H9 (cell line): ENCODE data around the gene RASGRF2. TPM values are rescaled to one million over a fixed set of nuclear protein-coding genes. Genes with fewer than 3 reads are reported as not detected.

Experiments
- DNase-seq: peaks from one replicate; pipeline ENCODE4 v3.0.0-alpha.2; 2017
- H2AFZ ChIP-seq: one replicate; pipeline ENCODE4 v1.6.1; 2013; ENCODE audit warnings: mild to moderate bottlenecking, low read length, control low read depth, moderate library complexity
- H2AK5ac ChIP-seq: 2 replicates; pipeline ENCODE4 v1.6.1; 2013; ENCODE audit warnings: low read length, control low read depth, mixed read lengths; ENCODE audit not compliant: insufficient read length
- H2BK120ac ChIP-seq: one replicate; pipeline ENCODE4 v1.6.1; 2013; ENCODE audit warnings: low read depth, mild to moderate bottlenecking, low read length, control low read depth, inconsistent platforms; ENCODE audit not compliant: poor library complexity, severe bottlenecking
- H2BK12ac ChIP-seq: 2 replicates; pipeline ENCODE4 v1.6.1; 2013; ENCODE audit warnings: low read length, control low read depth, mixed read lengths, low read depth; ENCODE audit not compliant: insufficient read length
- H2BK15ac ChIP-seq: 2 replicates; pipeline ENCODE4 v1.6.1; 2013; ENCODE audit warnings: low read depth, low read length, control low read depth
- H2BK20ac ChIP-seq: one replicate; pipeline ENCODE4 v1.6.1; 2013; ENCODE audit warnings: low read depth, mild to moderate bottlenecking, low read length, control low read depth, inconsistent platforms; ENCODE audit not compliant: poor library complexity, severe bottlenecking
- H2BK5ac ChIP-seq: 2 replicates; pipeline ENCODE4 v1.6.1; 2013; ENCODE audit warnings: low read length, control low read depth, mixed read lengths; ENCODE audit not compliant: insufficient read length
- H3K14ac ChIP-seq: 2 replicates; pipeline ENCODE4 v1.6.1; 2013; ENCODE audit warnings: low read length, control low read depth; ENCODE audit not compliant: insufficient read depth
- H3K18ac ChIP-seq: 2 replicates; pipeline ENCODE4 v1.6.1; 2013; ENCODE audit warnings: low read depth, mild to moderate bottlenecking, mixed read lengths, low read length, control low read depth; ENCODE audit not compliant: insufficient read length
- H3K23ac ChIP-seq: 2 replicates; pipeline ENCODE4 v1.6.1; 2013; ENCODE audit warnings: low read length, control low read depth, mixed read lengths, low read depth; ENCODE audit not compliant: insufficient read length
- H3K23me2 ChIP-seq: 2 replicates; pipeline ENCODE4 v1.6.1; 2013; ENCODE audit warnings: low read depth, mild to moderate bottlenecking, mixed read lengths, low read length, control low read depth; ENCODE audit not compliant: insufficient read length, poor library complexity, severe bottlenecking
- H3K27ac ChIP-seq: 2 replicates; pipeline ENCODE4 v1.5.1; 2013; ENCODE audit warnings: low read length, control low read depth, mixed read lengths, low read depth; ENCODE audit not compliant: insufficient read length
- H3K27me3 ChIP-seq: 2 replicates; pipeline ENCODE4 v1.6.1; 2013; ENCODE audit warnings: low read length, control low read depth, inconsistent platforms; ENCODE audit not compliant: insufficient read depth
- H3K4ac ChIP-seq: 2 replicates; pipeline ENCODE4 v1.6.1; 2013; ENCODE audit warnings: low read depth, mild to moderate bottlenecking, control low read depth, inconsistent platforms, low read length, moderate library complexity
- H3K4me1 ChIP-seq: 2 replicates; pipeline ENCODE4 v1.6.1; 2013; ENCODE audit warnings: low read length, control low read depth, inconsistent platforms; ENCODE audit not compliant: insufficient read depth
- H3K4me2 ChIP-seq: 2 replicates; pipeline ENCODE4 v1.6.1; 2013; ENCODE audit warnings: low read length, control low read depth, mixed read lengths; ENCODE audit not compliant: insufficient read length, insufficient read depth
- H3K56ac ChIP-seq: 2 replicates; pipeline ENCODE4 v1.6.1; 2013; ENCODE audit warnings: low read depth, mild to moderate bottlenecking, mixed read lengths, low read length, control low read depth; ENCODE audit not compliant: insufficient read length
- H3K79me1 ChIP-seq: 2 replicates; pipeline ENCODE4 v1.6.1; 2013; ENCODE audit warnings: low read depth, mild to moderate bottlenecking, moderate library complexity, low read length, control low read depth, inconsistent platforms; ENCODE audit not compliant: insufficient read depth, poor library complexity, severe bottlenecking
- H3K79me2 ChIP-seq: 2 replicates; pipeline ENCODE4 v1.6.1; 2013; ENCODE audit warnings: low read length, control low read depth, inconsistent platforms; ENCODE audit not compliant: insufficient read depth
- H3K9ac ChIP-seq: 2 replicates; pipeline ENCODE4 v1.6.1; 2013; ENCODE audit warnings: low read length, control low read depth, mixed read lengths; ENCODE audit not compliant: insufficient read length; ENCODE audit errors: extremely low read depth
- H3K9me3 ChIP-seq: one replicate; pipeline ENCODE4 v1.6.1; 2013; ENCODE audit warnings: low read depth, low read length, inconsistent platforms; ENCODE audit not compliant: control insufficient read depth
- H3T11ph ChIP-seq: one replicate; pipeline ENCODE4 v1.6.1; 2013; ENCODE audit warnings: mild to moderate bottlenecking, low read length, control low read depth, inconsistent platforms
- H4K20me1 ChIP-seq: one replicate; pipeline ENCODE4 v1.6.1; 2013; ENCODE audit not compliant: control insufficient read depth, insufficient read length, insufficient read depth
- H4K5ac ChIP-seq: 2 replicates; pipeline ENCODE4 v1.6.1; 2013; ENCODE audit warnings: low read depth, mild to moderate bottlenecking, mixed read lengths, low read length, control low read depth; ENCODE audit not compliant: insufficient read length
- H4K8ac ChIP-seq: replicated peaks from 2 replicates; pipeline ENCODE4 v1.6.1; 2013; ENCODE audit warnings: low read length, control low read depth, mixed read lengths, low read depth; ENCODE audit not compliant: insufficient read length
- H4K91ac ChIP-seq: 2 replicates; pipeline ENCODE4 v1.6.1; 2013; ENCODE audit warnings: low read depth, mild to moderate bottlenecking, moderate library complexity, mixed read lengths, low read length, control low read depth; ENCODE audit not compliant: insufficient read length
- H3K27ac Mint-ChIP-seq, 3 experiments: 2 replicates in 2 of 3; 3 replicates in 1 of 3; pipeline ENCODE4 v1.8.0; 2020 to 2021; ENCODE audit warnings: mixed read lengths in 3 of 3, mild to moderate bottlenecking in 1 of 3, moderate library complexity in 1 of 3
- H3K27me3 Mint-ChIP-seq: 2 replicates; pipeline ENCODE4 v1.8.0; 2021; ENCODE audit warnings: low read depth, mild to moderate bottlenecking, moderate library complexity, mixed read lengths
- H3K36me3 Mint-ChIP-seq, 3 experiments: 2 replicates in 2 of 3; 3 replicates in 1 of 3; pipeline ENCODE4 v1.8.0; 2020 to 2021; ENCODE audit warnings: low read depth in 3 of 3, mixed read lengths in 3 of 3; ENCODE audit not compliant: insufficient read depth in 1 of 3
- H3K4me1 Mint-ChIP-seq, 2 experiments: 2 replicates each; pipeline ENCODE4 v1.8.0; 2020; ENCODE audit warnings: mixed read lengths in 2 of 2
- H3K4me3 Mint-ChIP-seq, 2 experiments: 2 replicates in 1 of 2; 3 replicates in 1 of 2; pipeline ENCODE4 v1.8.0; 2020 to 2021; ENCODE audit warnings: mild to moderate bottlenecking in 2 of 2, mixed read lengths in 2 of 2, moderate library complexity in 1 of 2
- H3K9me3 Mint-ChIP-seq, 2 experiments: 2 replicates in 1 of 2; 3 replicates in 1 of 2; pipeline ENCODE4 v1.8.0; 2020; ENCODE audit warnings: mild to moderate bottlenecking in 2 of 2, mixed read lengths in 2 of 2, moderate library complexity in 1 of 2
- CTCF ChIP-seq: fragments of 200-600 bp; sonication (generic); conservative IDR thresholded peaks from 3 replicates; pipeline ENCODE4 v1.8.0; 2021; ENCODE audit warnings: antibody characterized with exemption, mild to moderate bottlenecking
- WGBS: extraction: QIAGEN DNeasy Blood & Tissue Kit; methylation state at CpG from one replicate; pipeline ENCODE4 v1.1.7; 2013; ENCODE audit warnings: missing lambda C conversion rate, low lambda C conversion rate, mixed read lengths; ENCODE audit not compliant: insufficient read length; ENCODE audit errors: extremely low coverage; 5-methylcytosine and 5-hydroxymethylcytosine counted together
- total RNA-seq: library from RNA; stranded (reverse); gene quantifications from 2 replicates; pipeline ENCODE4 v1.2.1, GENCODE V29; 2021

RASGRF2 gene
- total RNA-seq, 1 experiment from 2014 or later, result 13.5 TPM

DNA sequence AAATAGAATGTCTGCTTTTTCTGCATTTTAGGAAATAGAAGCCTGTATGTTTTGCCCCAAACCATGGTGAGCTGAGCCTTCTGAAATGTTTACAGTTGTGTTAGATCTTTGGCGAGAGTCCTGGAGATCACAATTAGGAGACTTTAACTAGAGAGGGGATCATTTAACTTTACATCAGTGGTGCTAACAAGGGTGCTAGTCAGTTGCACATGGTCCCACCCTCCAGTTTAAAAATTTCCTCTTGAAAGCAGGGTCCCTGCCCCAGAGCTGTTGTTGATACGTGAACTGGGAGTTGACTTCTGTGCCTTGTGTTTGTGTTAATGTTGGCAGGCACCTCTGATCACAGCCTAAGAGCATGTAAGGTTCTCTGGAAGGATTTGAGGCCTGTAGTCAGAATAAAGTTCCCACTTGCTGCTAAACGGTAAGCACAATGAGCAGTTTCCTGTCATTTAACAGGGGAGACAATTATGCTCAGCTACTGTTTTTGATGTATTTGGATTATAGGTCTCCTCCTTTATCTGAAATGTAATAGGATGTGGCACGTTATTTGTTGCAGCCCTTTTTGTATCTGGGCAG lies 43.7 kb downstream of the RASGRF2 start:
- Histone ChIP-seq H3K18ac (no peak overlapping the region), H3K14ac (no peak overlapping the region), H3K23me2 (no peaks in the 10 kb centered on the region), H3K4me1 (peaks cover 4% of the 10 kb centered on the region; the same call in 1 of the 2 replicates), H4K91ac (no peak overlapping the region), H3K79me2 (peaks cover 6% of the 10 kb centered on the region; the same call in 1 of the 2 replicates), H3K9me3 (no peaks in the 10 kb centered on the region), H3K9ac (no peak overlapping the region), H3K4me2 (no peak overlapping the region), H3K4ac (no peak overlapping the region), H3K27me3 (no peaks in the 10 kb centered on the region), H3K79me1 (no peaks in the 10 kb centered on the region), H2BK120ac (no peak overlapping the region), H4K20me1 (no peaks in the 10 kb centered on the region), H3K23ac (no peak overlapping the region), H3K27ac (no peak overlapping the region), H4K5ac (no peak overlapping the region), H2BK15ac (no peak overlapping the region), H2BK12ac (no peak overlapping the region), H3T11ph (no peak overlapping the region), H4K8ac (no peak overlapping the region), H2AK5ac (no peak overlapping the region), H2BK5ac (no peak overlapping the region), H3K56ac (no peak overlapping the region), H2AFZ (no peak overlapping the region), H2BK20ac (no peak overlapping the region)
- H3K4me3 Mint-ChIP-seq, result no peak overlapping the region
- no peaks in the 10 kb centered on the region; a peak in 2 of 7 replicates for H3K36me3 Mint-ChIP-seq
- peaks cover 10 to 16% of the 10 kb centered on the region in 2 experiments for H3K4me1 Mint-ChIP-seq
- no CpG with 5 or more reads among the region's 4 CpGs for WGBS
- no peak for DNase-seq
- H3K9me3 Mint-ChIP-seq, result no peaks in the 10 kb centered on the region
- no peaks in the 10 kb centered on the region for H3K27me3 Mint-ChIP-seq
- no peak for TF ChIP-seq CTCF
- H3K27ac Mint-ChIP-seq, result no peak overlapping the region
